ENCODE results near the gene SERTAD2. TPM values are rescaled to one million over a fixed set of nuclear protein-coding genes. Genes with fewer than 3 reads are reported as not detected.

Gene SERTAD2
- total RNA-seq, 2 experiments from 2014 or later, result 11.3 to 11.4 TPM

- no peak for DNase-seq
- POLR2A ChIA-PET, result no interaction called here
- no peak overlapping the region for H3K27ac Mint-ChIP-seq
- H3K36me3 Mint-ChIP-seq, result no peaks in the 10 kb centered on the region
- intact Hi-C loops (cut with micrococcal nuclease), result no loop called here
- H3K4me3 Mint-ChIP-seq, result no peak overlapping the region
- H3K27me3 Mint-ChIP-seq, result no peaks in the 10 kb centered on the region
- H3K9me3 Mint-ChIP-seq, result peaks cover 7% of the 10 kb centered on the region
- peaks cover 9% of the 10 kb centered on the region for H3K4me1 Mint-ChIP-seq (ENCODE audit: low read depth)
- CTCF ChIA-PET, result no interaction called here
Measured at GRCh38 chr2:64601034-64601754, 52.5 kb downstream of the SERTAD2 start.

DNA sequence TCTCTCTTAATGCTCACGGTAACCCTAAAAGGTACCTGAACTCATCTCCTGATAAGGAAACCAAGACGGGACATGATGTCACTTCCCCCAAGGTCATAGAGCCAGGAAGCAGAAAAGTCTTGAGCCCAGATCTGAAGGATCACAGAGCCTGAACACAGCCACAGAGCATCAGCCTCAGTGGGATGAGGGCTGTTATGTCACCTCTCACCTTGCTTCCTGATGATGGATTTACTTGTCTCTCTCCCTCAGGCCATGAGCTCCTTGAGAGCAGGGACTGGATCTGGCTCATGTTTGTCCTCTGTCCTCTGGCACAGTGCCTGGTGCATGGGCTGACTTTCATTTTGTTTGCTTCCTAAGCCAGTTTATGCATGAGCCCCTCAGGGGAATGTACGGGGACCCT is 54.2 kb downstream of the SERTAD2 start:
- no peak overlapping the region for H3K27ac Mint-ChIP-seq
- ChIA-PET POLR2A (no interaction called here), CTCF (interaction anchor here (1.1 kb wide), 1 partner anchor 16 kb away, joined by 3 read pairs; no protein-coding TSS in a partner anchor)

DNA sequence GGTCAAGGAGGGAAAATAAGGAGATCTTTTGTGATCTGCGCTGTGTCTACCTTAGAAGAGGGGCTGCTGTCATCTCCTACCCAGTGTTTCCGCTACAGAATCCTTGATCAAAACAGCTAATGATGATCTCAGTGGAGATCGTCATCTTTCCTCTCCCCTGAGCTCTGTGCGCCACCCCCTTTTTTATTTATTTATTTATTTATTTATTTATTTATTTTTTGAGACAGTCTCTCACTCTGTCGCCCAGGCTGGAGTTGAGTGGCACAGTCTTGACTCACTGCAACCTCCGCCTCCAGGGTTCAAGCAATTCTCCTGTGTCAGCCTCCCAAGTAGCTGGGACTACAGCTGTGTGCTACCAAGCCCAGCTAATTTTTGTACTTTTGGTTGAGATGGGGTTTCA is 55.5 kb downstream of the SERTAD2 start:
- intact Hi-C loops (cut with micrococcal nuclease), result no loop called here
- CTCF ChIA-PET, result interaction anchor here (1.0 to 1.2 kb wide), 3 partner anchors 11 to 267 kb away, joined by 3 to 4 read pairs (median 4); no protein-coding TSS in a partner anchor

More for the DNA sequence above, 54.2 kb downstream of the SERTAD2 start:
- Mint-ChIP-seq H3K9me3 (peaks cover 6% of the 10 kb centered on the region), H3K4me3 (no peak overlapping the region), H3K4me1 (ENCODE audit: low read depth) (peaks cover 6% of the 10 kb centered on the region), H3K36me3 (no peaks in the 10 kb centered on the region), H3K27me3 (no peaks in the 10 kb centered on the region)
- intact Hi-C loops (cut with micrococcal nuclease), result no loop called here
- DNase-seq, result no peak

DNA sequence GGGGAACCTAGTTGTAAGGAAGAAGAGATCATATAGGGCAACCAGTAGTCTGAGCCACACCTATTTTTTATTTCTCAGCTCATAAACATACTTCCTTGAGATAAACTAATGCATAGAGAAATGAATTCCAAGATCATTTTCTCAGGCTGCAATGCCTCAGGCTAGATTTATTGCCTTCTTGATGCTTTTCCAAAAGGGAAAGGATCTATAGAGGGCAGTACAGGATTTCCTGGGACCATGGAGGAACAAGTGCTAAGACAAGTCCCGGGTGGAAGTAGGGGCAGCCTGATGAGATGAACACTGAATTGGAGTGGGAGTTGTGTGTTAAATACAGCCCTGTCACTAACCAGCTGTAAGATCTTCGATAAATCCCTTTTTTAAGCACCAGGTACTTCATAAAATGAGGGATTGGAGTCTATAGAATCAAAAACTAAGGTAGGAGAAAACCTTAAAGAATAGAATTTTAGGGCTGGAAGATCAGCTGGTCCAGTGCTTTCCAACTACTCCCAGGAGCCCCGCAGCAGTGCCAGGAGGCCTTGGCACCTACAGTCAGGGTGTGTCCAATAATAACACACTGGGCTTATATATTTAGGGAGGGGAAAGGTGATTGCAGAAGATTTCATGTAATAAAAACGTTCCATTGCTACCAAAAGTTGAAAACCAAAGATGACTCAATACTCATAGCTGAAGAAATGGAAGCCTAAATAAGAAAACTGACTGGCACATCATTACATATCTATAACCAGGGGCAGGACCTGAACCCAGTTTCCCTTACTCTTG is 58.1 kb downstream of the SERTAD2 start:
- no peaks in the 10 kb centered on the region for H3K9me3 Mint-ChIP-seq
- H3K36me3 Mint-ChIP-seq, result peaks cover 12% of the 10 kb centered on the region
- no peaks in the 10 kb centered on the region for H3K27me3 Mint-ChIP-seq
- no peak for DNase-seq
- no peak overlapping the region for H3K4me3 Mint-ChIP-seq
- intact Hi-C loops (cut with micrococcal nuclease), result no loop called here
- POLR2A ChIA-PET, result interaction anchor here (1.4 kb wide), 1 partner anchor 11 kb away, joined by 7 read pairs; no protein-coding TSS in a partner anchor
- CTCF ChIA-PET, result interaction anchor here (0.7 to 1.7 kb wide), 4 partner anchors 9 to 277 kb away, joined by 3 to 6 read pairs (median 4); no protein-coding TSS in a partner anchor
- peaks cover 23% of the 10 kb centered on the region for H3K4me1 Mint-ChIP-seq (ENCODE audit: low read depth)
- no peak overlapping the region for H3K27ac Mint-ChIP-seq

More for the DNA sequence above, 55.5 kb downstream of the SERTAD2 start:
- Mint-ChIP-seq H3K9me3 (no peaks in the 10 kb centered on the region), H3K4me3 (no peak overlapping the region), H3K27me3 (no peaks in the 10 kb centered on the region), H3K27ac (no peak overlapping the region), H3K36me3 (no peaks in the 10 kb centered on the region), H3K4me1 (ENCODE audit: low read depth) (peaks cover 11% of the 10 kb centered on the region)
- POLR2A ChIA-PET, result no interaction called here
- no peak for DNase-seq

DNA sequence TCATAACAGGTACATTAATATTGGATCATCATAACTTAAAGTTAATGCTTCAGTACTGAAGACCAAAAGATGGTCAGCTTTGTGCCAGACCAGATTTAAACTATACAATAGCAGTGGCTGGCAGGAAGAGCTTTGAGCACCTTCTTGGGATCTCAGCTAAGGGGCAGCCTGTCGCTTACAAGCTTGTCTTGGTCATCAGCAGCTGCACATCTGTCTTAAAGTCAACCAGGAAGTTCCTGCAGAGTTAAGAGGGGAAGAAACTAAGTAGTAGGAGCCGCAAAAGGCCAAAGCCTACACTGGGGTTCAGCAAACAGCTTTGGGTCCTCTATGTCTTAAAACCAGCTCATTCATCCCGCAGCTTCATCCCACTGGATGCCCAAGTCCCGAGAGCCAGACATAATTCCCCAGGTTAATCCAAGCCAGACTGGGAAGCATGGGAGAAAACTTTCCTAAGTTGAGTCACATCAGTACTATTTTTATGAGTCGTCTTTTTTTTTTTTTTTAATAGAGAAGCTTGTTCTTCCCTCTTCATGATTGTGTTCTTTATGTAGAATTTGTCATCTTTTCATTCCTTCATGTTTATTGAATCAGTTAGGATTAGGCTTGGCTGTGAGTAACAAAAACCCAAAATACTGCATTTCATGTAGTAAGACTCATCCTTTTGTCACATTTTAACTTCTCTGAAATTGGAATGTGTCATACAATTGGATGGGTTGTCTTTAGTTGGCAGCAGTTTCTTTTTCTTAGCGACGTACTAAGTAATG is 59.3 kb downstream of the SERTAD2 start:
- no peaks in the 10 kb centered on the region for H3K27me3 Mint-ChIP-seq
- peaks cover 16% of the 10 kb centered on the region for H3K36me3 Mint-ChIP-seq
- intact Hi-C loops (cut with micrococcal nuclease), result no loop called here
- peaks cover 21% of the 10 kb centered on the region for H3K4me1 Mint-ChIP-seq (ENCODE audit: low read depth)
- H3K9me3 Mint-ChIP-seq, result no peaks in the 10 kb centered on the region
- ChIA-PET CTCF (interaction anchor here (0.7 to 1.4 kb wide), 6 partner anchors 13 to 274 kb away, joined by 3 to 9 read pairs (median 3); no protein-coding TSS in a partner anchor), POLR2A (interaction anchor here (0.6 to 1.4 kb wide), 2 partner anchors 12 to 43 kb away, joined by 4 to 7 read pairs; no protein-coding TSS in a partner anchor)
- H3K27ac Mint-ChIP-seq, result no peak overlapping the region
- DNase-seq, result no peak
- no peak overlapping the region for H3K4me3 Mint-ChIP-seq

- Mint-ChIP-seq H3K36me3 (peaks cover 21% of the 10 kb centered on the region), H3K27ac (no peak overlapping the region), H3K4me3 (no peak overlapping the region), H3K9me3 (no peaks in the 10 kb centered on the region), H3K27me3 (no peaks in the 10 kb centered on the region), H3K4me1 (ENCODE audit: low read depth) (peaks cover 21% of the 10 kb centered on the region)
- POLR2A ChIA-PET, result no interaction called here
- CTCF ChIA-PET, result interaction anchor here (1.8 kb wide), 1 partner anchor 10 kb away, joined by 3 read pairs; no protein-coding TSS in a partner anchor
- intact Hi-C loops (cut with micrococcal nuclease), result no loop called here
- DNase-seq, result no peak
Measured at GRCh38 chr2:64593035-64593655, 60.6 kb downstream of the SERTAD2 start.

DNA sequence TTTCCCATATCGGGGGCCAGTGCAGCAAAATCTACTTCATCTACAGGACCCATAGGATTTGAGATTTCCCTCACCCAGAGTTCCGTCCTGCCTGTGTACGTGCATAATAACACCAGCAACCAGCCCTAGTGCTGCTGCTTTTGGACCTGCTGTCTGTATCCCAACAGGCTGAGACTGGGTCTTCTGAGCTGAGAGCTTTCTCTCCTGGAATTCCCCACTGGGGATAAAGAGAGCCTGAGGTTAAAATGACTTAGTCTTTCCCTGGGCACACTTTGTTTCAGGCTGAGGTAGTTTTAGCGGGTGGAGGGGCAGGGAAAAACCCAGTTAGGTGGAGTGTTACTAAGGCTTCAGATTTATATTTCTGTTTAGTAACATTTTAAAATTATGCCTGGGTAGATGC is 62.5 kb downstream of the SERTAD2 start:
- Mint-ChIP-seq H3K4me3 (no peak overlapping the region), H3K4me1 (ENCODE audit: low read depth) (peaks cover 21% of the 10 kb centered on the region), H3K27ac (no peak overlapping the region), H3K27me3 (no peaks in the 10 kb centered on the region), H3K36me3 (peaks cover 30% of the 10 kb centered on the region), H3K9me3 (no peaks in the 10 kb centered on the region)
- CTCF ChIA-PET, result interaction anchor here (1.1 to 1.8 kb wide), 3 partner anchors 8 to 55 kb away, joined by 3 to 5 read pairs (median 3); no protein-coding TSS in a partner anchor
- POLR2A ChIA-PET, result interaction anchor here (1.1 kb wide), 1 partner anchor 16 kb away, joined by 4 read pairs; no protein-coding TSS in a partner anchor
- intact Hi-C loops (cut with micrococcal nuclease), result no loop called here
- DNase-seq, result no peak

DNA sequence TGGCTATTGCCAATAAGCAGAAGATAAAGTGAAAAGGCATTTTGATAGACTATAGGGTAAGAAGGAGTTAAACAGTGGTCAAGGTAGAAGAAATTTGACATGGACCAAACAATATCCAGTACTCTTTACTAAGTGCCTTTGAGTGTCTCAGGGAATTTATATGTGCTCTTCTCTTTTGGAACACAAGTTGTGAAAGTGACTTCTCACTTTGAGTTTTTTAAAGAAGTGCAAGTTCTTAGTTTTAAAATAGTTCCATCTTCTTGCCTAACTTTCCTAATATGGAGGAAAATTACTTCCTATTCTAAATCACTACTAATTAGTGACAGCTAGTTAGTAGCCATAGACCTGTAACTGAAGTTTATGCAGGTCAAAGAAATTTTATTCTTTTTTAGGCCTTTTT is 66.2 kb downstream of the SERTAD2 start:
- POLR2A ChIA-PET, result no interaction called here
- CTCF ChIA-PET, result interaction anchor here (0.6 to 2.3 kb wide), 20 partner anchors 8 to 286 kb away, joined by 3 to 16 read pairs (median 4); no protein-coding TSS in a partner anchor
- Mint-ChIP-seq H3K27me3 (no peaks in the 10 kb centered on the region), H3K4me1 (ENCODE audit: low read depth) (peaks cover 12% of the 10 kb centered on the region), H3K4me3 (no peak overlapping the region), H3K27ac (no peak overlapping the region), H3K36me3 (peaks cover 27% of the 10 kb centered on the region), H3K9me3 (no peaks in the 10 kb centered on the region)
- intact Hi-C loops (cut with micrococcal nuclease), result loop anchor here (1.0 to 2.0 kb wide), 3 partner anchors 244 to 286 kb away; no protein-coding TSS in a partner anchor
- DNase-seq, result no peak

DNA sequence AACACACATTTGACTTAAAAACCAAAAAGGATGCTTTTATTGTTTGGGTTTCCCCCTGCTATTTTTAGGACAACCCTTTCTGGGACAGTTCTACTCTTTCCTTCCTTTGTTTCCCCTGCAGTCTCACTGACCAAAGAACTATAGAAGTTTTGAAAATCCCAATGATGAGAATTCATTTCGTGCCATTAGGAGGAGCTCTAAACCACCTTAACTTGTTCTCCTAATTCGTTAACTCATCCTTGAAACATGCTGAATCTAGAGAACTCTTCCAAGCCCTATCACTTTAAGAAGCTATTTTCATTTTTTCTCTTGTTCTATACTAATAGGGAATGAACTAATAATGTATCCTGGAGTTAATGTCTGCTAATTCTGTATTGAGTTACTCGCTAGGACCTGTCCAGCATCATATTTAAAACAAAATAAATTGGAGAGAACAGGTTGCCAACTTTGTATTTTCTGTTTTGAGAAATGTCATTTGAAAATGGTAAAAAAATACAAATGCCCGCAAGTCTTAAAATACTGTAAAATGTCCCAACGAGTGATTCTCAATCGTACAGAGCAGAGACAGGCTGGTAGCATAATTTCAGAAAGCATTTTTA is 66.7 kb downstream of the SERTAD2 start:
- Mint-ChIP-seq H3K27ac (no peak overlapping the region), H3K27me3 (no peaks in the 10 kb centered on the region), H3K4me3 (no peak overlapping the region), H3K36me3 (peaks cover 23% of the 10 kb centered on the region), H3K9me3 (no peaks in the 10 kb centered on the region), H3K4me1 (ENCODE audit: low read depth) (peaks cover 10% of the 10 kb centered on the region)
- ChIA-PET POLR2A (no interaction called here), CTCF (interaction anchor here (0.6 to 2.3 kb wide), 24 partner anchors 9 to 627 kb away, joined by 3 to 16 read pairs (median 4); no protein-coding TSS in a partner anchor)
- intact Hi-C loops (cut with micrococcal nuclease), result loop anchor here (1.0 to 2.0 kb wide), 3 partner anchors 244 to 286 kb away; no protein-coding TSS in a partner anchor
- DNase-seq, result no peak

GRCh38 chr2:64586054-64586453 is 67.7 kb downstream of the SERTAD2 start:
- intact Hi-C loops (cut with micrococcal nuclease), result loop anchor here (2.0 kb wide), 1 partner anchor 279 kb away; no protein-coding TSS in a partner anchor
- Mint-ChIP-seq H3K27me3 (no peaks in the 10 kb centered on the region), H3K36me3 (peaks cover 18% of the 10 kb centered on the region), H3K4me1 (ENCODE audit: low read depth) (peaks cover 1% of the 10 kb centered on the region), H3K27ac (no peak overlapping the region), H3K9me3 (no peaks in the 10 kb centered on the region), H3K4me3 (no peak overlapping the region)
- no peak for DNase-seq
- POLR2A ChIA-PET, result no interaction called here
- CTCF ChIA-PET, result interaction anchor here (0.8 to 2.3 kb wide), 13 partner anchors 20 to 288 kb away, joined by 3 to 16 read pairs (median 8); no protein-coding TSS in a partner anchor
